ENCODE data around the gene PTBP1.

DNA sequence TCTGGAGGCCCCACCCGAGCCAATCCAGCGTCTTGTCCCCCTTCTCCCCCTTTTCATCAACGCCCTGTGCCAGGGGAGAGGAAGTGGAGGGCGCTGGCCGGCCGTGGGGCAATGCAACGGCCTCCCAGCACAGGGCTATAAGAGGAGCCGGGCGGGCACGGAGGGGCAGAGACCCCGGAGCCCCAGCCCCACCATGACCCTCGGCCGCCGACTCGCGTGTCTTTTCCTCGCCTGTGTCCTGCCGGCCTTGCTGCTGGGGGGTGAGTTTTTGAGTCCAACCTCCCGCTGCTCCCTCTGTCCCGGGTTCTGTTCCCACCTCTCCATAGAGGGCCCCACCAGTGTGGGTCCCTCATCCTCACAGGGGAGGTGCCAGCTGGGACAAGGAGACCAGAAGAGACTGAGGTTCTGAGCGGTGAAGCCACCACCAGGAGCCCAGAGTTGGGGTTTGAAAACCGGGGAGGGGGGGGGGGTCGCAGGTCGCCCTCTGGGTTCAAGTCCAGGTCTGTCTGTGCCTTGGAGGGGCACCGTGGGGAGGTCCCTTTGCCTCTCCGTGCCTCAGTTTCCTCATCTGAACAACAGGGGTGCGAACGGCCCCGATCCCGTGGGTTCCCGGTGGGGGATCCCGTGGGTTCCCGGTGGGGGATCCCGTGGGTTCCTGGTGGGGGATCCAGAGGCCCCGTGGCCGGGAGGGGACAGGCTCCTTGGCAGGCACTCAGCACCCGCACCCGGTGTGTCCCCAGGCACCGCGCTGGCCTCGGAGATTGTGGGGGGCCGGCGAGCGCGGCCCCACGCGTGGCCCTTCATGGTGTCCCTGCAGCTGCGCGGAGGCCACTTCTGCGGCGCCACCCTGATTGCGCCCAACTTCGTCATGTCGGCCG is 55.1 kb downstream of the PTBP1 start, which contains the start of gene ELANE:
- TF ChIP-seq POLR2A (IDR thresholded peaks at IDR 0.05; ENCODE audit: low read length) = no peak
- no peak for TF ChIP-seq GATA1 (IDR thresholded peaks at IDR 0.05; ENCODE audit: low read depth, low read length)
